T-helper 1 cell treated with Interleukin-12 subunit alpha and Interleukin-12 subunit beta and Interleukin-4 antibody, amounts not matched to agents 30 μg/mL and 1 μg/mL, for 36 hours (primary cell): Measurements from ENCODE around the gene MSGN1.

Experiments
- H3K27ac Mint-ChIP-seq: one replicate; pipeline ENCODE4 v1.8.0; 2021; ENCODE audit warnings: mild to moderate bottlenecking, mixed read lengths
- H3K27me3 Mint-ChIP-seq: one replicate; pipeline ENCODE4 v1.8.0; 2021; ENCODE audit warnings: low read depth, mixed read lengths
- H3K36me3 Mint-ChIP-seq: one replicate; pipeline ENCODE4 v1.8.0; 2021; ENCODE audit warnings: low read depth, mixed read lengths
- H3K4me1 Mint-ChIP-seq: one replicate; pipeline ENCODE4 v1.8.0; 2021; ENCODE audit warnings: low read depth, mixed read lengths
- H3K4me3 Mint-ChIP-seq: one replicate; pipeline ENCODE4 v1.8.0; 2021; ENCODE audit warnings: mild to moderate bottlenecking, moderate library complexity, mixed read lengths
- H3K9me3 Mint-ChIP-seq: one replicate; pipeline ENCODE4 v1.8.0; 2021; ENCODE audit warnings: mixed read lengths

Gene MSGN1

GRCh38 chr2:17798338-17798737 lies 17.9 kb upstream of the MSGN1 start:
- H3K4me1 Mint-ChIP-seq: peaks cover 8% of the 10 kb centered on the region
- no peaks in the 10 kb centered on the region for H3K36me3 Mint-ChIP-seq
- no peak overlapping the region for H3K27ac Mint-ChIP-seq
- peaks cover 36% of the 10 kb centered on the region for H3K27me3 Mint-ChIP-seq
- no peaks in the 10 kb centered on the region for H3K9me3 Mint-ChIP-seq
- H3K4me3 Mint-ChIP-seq: no peak overlapping the region

- Mint-ChIP-seq H3K9me3 (no peaks in the 10 kb centered on the region), H3K27me3 (peaks cover 40% of the 10 kb centered on the region), H3K36me3 (no peaks in the 10 kb centered on the region), H3K4me1 (peaks cover 7% of the 10 kb centered on the region), H3K27ac (no peak overlapping the region), H3K4me3 (no peak overlapping the region)
Measured at GRCh38 chr2:17799301-17800120, 16.7 kb upstream of the MSGN1 start.

- Mint-ChIP-seq H3K4me3 (no peak overlapping the region), H3K27me3 (peaks cover 46% of the 10 kb centered on the region), H3K36me3 (no peaks in the 10 kb centered on the region), H3K9me3 (no peaks in the 10 kb centered on the region), H3K27ac (no peak overlapping the region), H3K4me1 (peaks cover 7% of the 10 kb centered on the region)
Measured at GRCh38 chr2:17800219-17800618, 16.0 kb upstream of the MSGN1 start.

- H3K27me3 Mint-ChIP-seq: peaks cover 42% of the 10 kb centered on the region
- H3K4me3 Mint-ChIP-seq: no peak overlapping the region
- no peaks in the 10 kb centered on the region for H3K36me3 Mint-ChIP-seq
- H3K9me3 Mint-ChIP-seq: no peaks in the 10 kb centered on the region
- peaks cover 7% of the 10 kb centered on the region for H3K4me1 Mint-ChIP-seq
- no peak overlapping the region for H3K27ac Mint-ChIP-seq
Measured at GRCh38 chr2:17800693-17801458, 15.4 kb upstream of the MSGN1 start.

GRCh38 chr2:17803497-17803896 lies 12.8 kb upstream of the MSGN1 start:
- no peaks in the 10 kb centered on the region for H3K36me3 Mint-ChIP-seq
- peaks cover 33% of the 10 kb centered on the region for H3K27me3 Mint-ChIP-seq
- H3K4me1 Mint-ChIP-seq: peaks cover 7% of the 10 kb centered on the region
- H3K9me3 Mint-ChIP-seq: no peaks in the 10 kb centered on the region
- no peak overlapping the region for H3K4me3 Mint-ChIP-seq
- H3K27ac Mint-ChIP-seq: no peak overlapping the region

- Mint-ChIP-seq H3K4me1 (peaks cover 3% of the 10 kb centered on the region), H3K36me3 (no peaks in the 10 kb centered on the region), H3K27me3 (peaks cover 31% of the 10 kb centered on the region), H3K9me3 (no peaks in the 10 kb centered on the region), H3K4me3 (no peak overlapping the region), H3K27ac (no peak overlapping the region)
Measured at GRCh38 chr2:17804358-17804757, 11.9 kb upstream of the MSGN1 start.

GRCh38 chr2:17805166-17805565 lies 11.1 kb upstream of the MSGN1 start:
- Mint-ChIP-seq H3K9me3 (no peaks in the 10 kb centered on the region), H3K27me3 (peaks cover 33% of the 10 kb centered on the region), H3K4me3 (no peak overlapping the region), H3K4me1 (no peaks in the 10 kb centered on the region), H3K27ac (no peak overlapping the region), H3K36me3 (no peaks in the 10 kb centered on the region)

GRCh38 chr2:17805717-17806363 lies 10.4 kb upstream of the MSGN1 start:
- H3K36me3 Mint-ChIP-seq: no peaks in the 10 kb centered on the region
- H3K27ac Mint-ChIP-seq: no peak overlapping the region
- no peaks in the 10 kb centered on the region for H3K4me1 Mint-ChIP-seq
- H3K4me3 Mint-ChIP-seq: no peak overlapping the region
- no peaks in the 10 kb centered on the region for H3K9me3 Mint-ChIP-seq
- peaks cover 33% of the 10 kb centered on the region for H3K27me3 Mint-ChIP-seq

GRCh38 chr2:17813010-17813741 lies 3.1 kb upstream of the MSGN1 start:
- H3K36me3 Mint-ChIP-seq: no peaks in the 10 kb centered on the region
- peaks cover 7% of the 10 kb centered on the region for H3K4me1 Mint-ChIP-seq
- H3K9me3 Mint-ChIP-seq: no peaks in the 10 kb centered on the region
- no peak overlapping the region for H3K4me3 Mint-ChIP-seq
- H3K27me3 Mint-ChIP-seq: peaks cover 23% of the 10 kb centered on the region
- no peak overlapping the region for H3K27ac Mint-ChIP-seq

GRCh38 chr2:17813742-17814473 lies 2.4 kb upstream of the MSGN1 start:
- peaks cover 23% of the 10 kb centered on the region for H3K27me3 Mint-ChIP-seq
- H3K27ac Mint-ChIP-seq: no peak overlapping the region
- no peak overlapping the region for H3K4me3 Mint-ChIP-seq
- peaks cover 7% of the 10 kb centered on the region for H3K4me1 Mint-ChIP-seq
- no peaks in the 10 kb centered on the region for H3K36me3 Mint-ChIP-seq
- no peaks in the 10 kb centered on the region for H3K9me3 Mint-ChIP-seq

- Mint-ChIP-seq H3K27ac (no peak overlapping the region), H3K36me3 (no peaks in the 10 kb centered on the region), H3K4me1 (peaks cover 7% of the 10 kb centered on the region), H3K27me3 (peaks cover 21% of the 10 kb centered on the region), H3K4me3 (no peak overlapping the region), H3K9me3 (no peaks in the 10 kb centered on the region)
Measured at GRCh38 chr2:17814601-17815000, 1.7 kb upstream of the MSGN1 start.

- H3K9me3 Mint-ChIP-seq: no peaks in the 10 kb centered on the region
- H3K4me1 Mint-ChIP-seq: peaks cover 7% of the 10 kb centered on the region
Measured at GRCh38 chr2:17815468-17816184, 634 bp upstream of the MSGN1 start.

GRCh38 chr2:17818235-17818815 lies 2.1 kb downstream of the MSGN1 start:
- H3K27me3 Mint-ChIP-seq: peaks cover 24% of the 10 kb centered on the region
- H3K4me3 Mint-ChIP-seq: no peak overlapping the region
- no peak overlapping the region for H3K27ac Mint-ChIP-seq
- H3K4me1 Mint-ChIP-seq: peaks cover 20% of the 10 kb centered on the region
- no peaks in the 10 kb centered on the region for H3K36me3 Mint-ChIP-seq
- no peaks in the 10 kb centered on the region for H3K9me3 Mint-ChIP-seq

More at GRCh38 chr2:17815468-17816184, 634 bp upstream of the MSGN1 start:
- Mint-ChIP-seq H3K27me3 (peaks cover 26% of the 10 kb centered on the region), H3K27ac (no peak overlapping the region), H3K36me3 (no peaks in the 10 kb centered on the region), H3K4me3 (no peak overlapping the region)
